Measurements from ENCODE around the gene USP25. TPM values are rescaled to one million over a fixed set of nuclear protein-coding genes. Genes with fewer than 3 reads are reported as not detected.

USP25 gene
- polyA plus RNA-seq, 1 donor (not counting 4 experiments of a cell fraction or from before 2014, with no cell fraction given): 17.8 TPM

- H3K4me3 ChIP-seq (ENCODE audit: control insufficient read depth in 2 of 3, extremely low read depth in 1 of 3, insufficient read depth in 2 of 3, low read depth in 1 of 3, low read length in 3 of 3): no peak overlapping the region
- DNase-seq (ENCODE audit: low read depth, low spot score): no peak
- FAIRE-seq: no peak
- no peaks in the 10 kb centered on the region for H3K9me3 ChIP-seq (ENCODE audit: control insufficient read depth, low read depth, low read length)
- H2AFZ ChIP-seq (ENCODE audit: control insufficient read depth, low read length): no peak overlapping the region
- H3K27ac ChIP-seq (ENCODE audit: control insufficient read depth, insufficient read depth, low read length): no peak overlapping the region
- peaks cover 2 to 10% of the 10 kb centered on the region in 2 experiments for H3K36me3 ChIP-seq (ENCODE audit: control insufficient read depth in 2 of 2, extremely low read depth in 1 of 2, insufficient read depth in 2 of 2, low read length in 2 of 2)
- no peaks in the 10 kb centered on the region for H3K27me3 ChIP-seq (ENCODE audit: control insufficient read depth, extremely low read depth, insufficient read depth, low read length)
- TF ChIP-seq CTCF (optimal IDR thresholded peaks at IDR 0.05 in 1 of 3, IDR thresholded peaks at IDR 0.05 in 1 of 3, conservative IDR thresholded peaks at IDR 0.05 in 1 of 3; ENCODE audit: extremely low read depth in 1 of 3, insufficient read depth in 2 of 3, low read length in 3 of 3) (no peak), EZH2 (IDR thresholded peaks at IDR 0.05; ENCODE audit: low read length) (no peak)
- H3K79me2 ChIP-seq (ENCODE audit: control insufficient read depth, insufficient read depth, low read length): peaks cover 3% of the 10 kb centered on the region
- no peak overlapping the region for H3K4me2 ChIP-seq (ENCODE audit: control insufficient read depth, extremely low read depth, insufficient read depth, low read depth, low read length)
- no peaks in the 10 kb centered on the region for H4K20me1 ChIP-seq (ENCODE audit: control insufficient read depth, extremely low read depth, insufficient read depth, low read length)
- peaks cover 10% of the 10 kb centered on the region for H3K4me1 ChIP-seq (ENCODE audit: control insufficient read depth, extremely low read depth, insufficient read depth, low read length)
- H3K9ac ChIP-seq (ENCODE audit: control insufficient read depth, extremely low read depth, insufficient read depth, low read length): no peak overlapping the region
- peaks cover 2% of the 10 kb centered on the region for H3K9me1 ChIP-seq (ENCODE audit: control insufficient read depth, extremely low read depth, insufficient read depth, low read length)
- dilution Hi-C loops (cut with MboI; ENCODE audit: extremely low pct_ligation_motif_present, low sequenced_read_pairs): no loop called here
These were observed 47.0 kb downstream of the USP25 start for GRCh38 chr21:15776818-15777217.

- no peak overlapping the region for H3K4me2 ChIP-seq (ENCODE audit: control insufficient read depth, extremely low read depth, insufficient read depth, low read depth, low read length)
- no peak overlapping the region for H3K27ac ChIP-seq (ENCODE audit: control insufficient read depth, insufficient read depth, low read length)
- H2AFZ ChIP-seq (ENCODE audit: control insufficient read depth, low read length): no peak overlapping the region
- peaks cover 6 to 18% of the 10 kb centered on the region in 2 experiments for H3K36me3 ChIP-seq (ENCODE audit: control insufficient read depth in 2 of 2, extremely low read depth in 1 of 2, insufficient read depth in 2 of 2, low read length in 2 of 2)
- H3K9ac ChIP-seq (ENCODE audit: control insufficient read depth, extremely low read depth, insufficient read depth, low read length): no peak overlapping the region
- no peaks in the 10 kb centered on the region for H3K27me3 ChIP-seq (ENCODE audit: control insufficient read depth, extremely low read depth, insufficient read depth, low read length)
- H3K9me1 ChIP-seq (ENCODE audit: control insufficient read depth, extremely low read depth, insufficient read depth, low read length): peaks cover 2% of the 10 kb centered on the region
- dilution Hi-C loops (cut with MboI; ENCODE audit: extremely low pct_ligation_motif_present, low sequenced_read_pairs): no loop called here
- DNase-seq (ENCODE audit: low read depth, low spot score) (no peak), FAIRE-seq (no peak)
- H4K20me1 ChIP-seq (ENCODE audit: control insufficient read depth, extremely low read depth, insufficient read depth, low read length): no peaks in the 10 kb centered on the region
- TF ChIP-seq EZH2 (IDR thresholded peaks at IDR 0.05; ENCODE audit: low read length): no peak
- TF ChIP-seq CTCF (optimal IDR thresholded peaks at IDR 0.05 in 1 of 3, IDR thresholded peaks at IDR 0.05 in 1 of 3, conservative IDR thresholded peaks at IDR 0.05 in 1 of 3; ENCODE audit: extremely low read depth in 1 of 3, insufficient read depth in 2 of 3, low read length in 3 of 3): no peak
- no peaks in the 10 kb centered on the region for H3K79me2 ChIP-seq (ENCODE audit: control insufficient read depth, insufficient read depth, low read length)
- H3K9me3 ChIP-seq (ENCODE audit: control insufficient read depth, low read depth, low read length): no peaks in the 10 kb centered on the region
- H3K4me3 ChIP-seq (ENCODE audit: control insufficient read depth in 2 of 3, extremely low read depth in 1 of 3, insufficient read depth in 2 of 3, low read depth in 1 of 3, low read length in 3 of 3): no peak overlapping the region
- H3K4me1 ChIP-seq (ENCODE audit: control insufficient read depth, extremely low read depth, insufficient read depth, low read length): no peaks in the 10 kb centered on the region
These were observed 52.2 kb downstream of the USP25 start for GRCh38 chr21:15781986-15782385.
